Measurements from ENCODE around the gene EPB41L3.

DNA sequence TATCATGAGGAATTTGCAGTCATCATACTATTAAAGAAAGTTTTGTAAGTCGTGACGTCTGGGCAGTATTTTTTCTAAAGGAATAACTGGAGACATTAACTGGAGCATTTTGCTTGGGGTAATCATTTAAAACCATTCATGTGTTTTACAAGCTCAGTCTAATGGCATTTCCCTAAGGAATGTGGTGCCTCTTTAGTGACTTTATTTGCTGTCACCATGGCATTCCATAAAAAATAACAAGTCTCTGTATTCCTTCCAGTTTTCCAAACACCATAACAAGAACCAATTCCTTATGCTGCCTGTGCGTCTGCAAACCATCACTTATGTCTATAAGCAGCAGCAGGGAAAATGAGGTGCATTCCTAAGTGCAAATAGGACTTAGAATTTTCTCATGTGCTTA is 82.8 kb downstream of the EPB41L3 start:
- TF ChIP-seq EZH2 (IDR thresholded peaks at IDR 0.05; ENCODE audit: insufficient read depth, poor library complexity, severe bottlenecking) = no peak
- no peak for TF ChIP-seq EZH2phosphoT487 (IDR thresholded peaks at IDR 0.05; ENCODE audit: insufficient read depth, low read depth)

Measured in GM23248 (cell line).